Renal pelvis (tissue), 4 donors: ENCODE measurements around the gene LKAAEAR1. TPM values are rescaled to one million over a fixed set of nuclear protein-coding genes. Genes with fewer than 3 reads are reported as not detected.

Source experiments
- DNase-seq: peaks from one replicate; pipeline ENCODE4 v3.0.0-alpha.2; 2013
- polyA plus RNA-seq, 3 donors: library from polyadenylated mRNA; unstranded; fragments of 120-200 nt; gene quantifications; one replicate each; pipeline ENCODE4 v1.2.1, GENCODE V29; 2013; ENCODE audit not compliant: insufficient read length in 3 of 3

Gene LKAAEAR1
- polyA plus RNA-seq, 3 donors: 0.36 TPM; not detected in 1

- DNase-seq: no peak
These were observed 46.0 kb downstream of the LKAAEAR1 start for GRCh38 chr20:64038224-64038564.

GRCh38 chr20:64037498-64038213 is 46.5 kb downstream of the LKAAEAR1 start:
- no peak for DNase-seq

GRCh38 chr20:64037199-64037497 is 47.0 kb downstream of the LKAAEAR1 start:
- DNase-seq: no peak

GRCh38 chr20:64036346-64037198 is 47.6 kb downstream of the LKAAEAR1 start:
- no peak for DNase-seq

GRCh38 chr20:64035933-64036345 is 48.3 kb downstream of the LKAAEAR1 start, which contains the start of gene C20orf204:
Gene C20orf204 (plus strand): TSS chr20:64036182. CDS start chr20:64036324, 142 bp downstream.
- DNase-seq: no peak

GRCh38 chr20:64035066-64035932 is 48.9 kb downstream of the LKAAEAR1 start:
- no peak for DNase-seq

- DNase-seq: no peak
These were observed 50.2 kb downstream of the LKAAEAR1 start for GRCh38 chr20:64033981-64034493.

Other genes starting within 250 kb of the LKAAEAR1 start
- gene ABHD16B, start 222.9 kb downstream of the LKAAEAR1 start, polyA plus RNA-seq: not detected
- gene TPD52L2, start 219.1 kb downstream of the LKAAEAR1 start, polyA plus RNA-seq: 100 to 1,000 TPM in 1 of 3 donors, 10 to 100 TPM in 2; 85.7 to 102 (median 94.7) TPM
- 10 to 100 TPM; 30.3 to 35.8 (median 34.7) TPM for gene DNAJC5, start 189.3 kb downstream of the LKAAEAR1 start, polyA plus RNA-seq
- gene UCKL1, start 128.0 kb downstream of the LKAAEAR1 start, polyA plus RNA-seq: 10 to 100 TPM; 54.0 to 66.1 (median 64.6) TPM
- 10 to 100 TPM; 30.5 to 35.0 (median 32.6) TPM for gene ZNF512B, start 114.5 kb downstream of the LKAAEAR1 start, polyA plus RNA-seq
- gene SAMD10, start 104.8 kb downstream of the LKAAEAR1 start, polyA plus RNA-seq: 10 to 100 TPM; 10.0 to 12.0 (median 11.1) TPM
- gene PRPF6, start 103.3 kb downstream of the LKAAEAR1 start, polyA plus RNA-seq: 10 to 100 TPM; 87.4 to 97.2 (median 92.1) TPM
- 1 to 10 TPM; 1.3 to 1.5 (median 1.3) TPM for gene C20orf204, start 48.2 kb downstream of the LKAAEAR1 start, polyA plus RNA-seq
- 10 to 100 TPM in 2 of 3 donors, 1 to 10 TPM in 1; 8.0 to 14.1 (median 13.0) TPM for gene SOX18, start 34.8 kb downstream of the LKAAEAR1 start, polyA plus RNA-seq
- 10 to 100 TPM; 88.2 to 97.1 (median 93.6) TPM for gene TCEA2, start 21.2 kb downstream of the LKAAEAR1 start, polyA plus RNA-seq
- gene RGS19, start 4.9 kb downstream of the LKAAEAR1 start, polyA plus RNA-seq: 1 to 10 TPM; 6.0 to 7.9 (median 6.7) TPM
- 1 to 10 TPM in 2 of 3 donors, under 1 TPM in 1; 0.94 to 1.2 (median 1.1) TPM for gene OPRL1, start 4.3 kb downstream of the LKAAEAR1 start, polyA plus RNA-seq
- gene NPBWR2, start 23.2 kb upstream of the LKAAEAR1 start, polyA plus RNA-seq: not detected
- under 1 TPM; 0.44 to 0.80 (median 0.61) TPM for gene MYT1, start 80.1 kb upstream of the LKAAEAR1 start, polyA plus RNA-seq
- gene PCMTD2, start 171.3 kb upstream of the LKAAEAR1 start, polyA plus RNA-seq: 100 to 1,000 TPM; 120 to 217 (median 197) TPM